Body of pancreas (tissue), 4 donors: ENCODE results near the gene NUDT14.

Experiments
- CTCF ChIP-seq, 7 experiments: fragments of 450-650 bp in 4 of 7; fragments of 200-600 bp in 3 of 7; sonication (generic) in 3 of 7; IDR thresholded peaks; one replicate each; pipeline ENCODE4 v1.5.1; 2016 to 2019; ENCODE audit warnings: antibody characterized with exemption in 7 of 7
- POLR2A ChIP-seq, 3 donors: fragments of 450-650 bp; IDR thresholded peaks; one replicate each; pipeline ENCODE4 v1.6.1; 2016; ENCODE audit warnings: antibody characterized with exemption in 3 of 3, mild to moderate bottlenecking in 2 of 3

DNA sequence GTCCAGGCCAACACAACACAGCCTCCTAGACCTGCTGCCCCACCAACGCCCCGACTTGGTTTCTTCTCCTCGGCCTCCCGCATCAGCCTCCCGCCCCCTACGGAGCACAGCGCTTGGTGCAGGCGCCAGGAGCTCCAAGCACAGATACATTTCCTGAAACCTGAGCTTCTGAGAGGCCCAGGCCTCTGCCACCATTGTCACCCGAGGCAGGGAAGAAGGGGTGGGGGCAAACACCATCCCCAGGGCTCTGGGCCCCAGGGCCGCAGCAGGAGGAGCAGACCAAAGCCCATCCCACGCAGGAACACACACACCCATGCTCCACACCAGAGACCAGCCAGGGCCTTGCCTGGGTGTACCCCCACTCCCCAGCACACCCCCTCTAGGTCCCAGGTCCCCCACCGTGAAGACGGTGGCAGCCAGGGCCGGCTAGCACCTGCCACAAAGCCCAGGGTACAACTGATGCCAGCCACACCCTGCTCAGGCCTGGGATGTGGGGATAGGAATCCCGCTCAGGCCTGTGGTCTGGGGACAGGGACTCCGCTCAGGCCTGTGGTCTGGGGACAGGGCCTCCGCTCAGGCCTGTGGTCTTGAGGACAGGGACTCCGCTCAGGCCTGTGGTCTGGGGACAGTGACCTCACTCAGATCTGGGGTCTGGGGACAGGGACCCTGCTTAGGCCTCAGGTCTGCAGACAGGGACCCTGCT, 17.9 kb downstream of the NUDT14 start:
- TF ChIP-seq CTCF (IDR thresholded peaks at IDR 0.05) (no peak), POLR2A (IDR thresholded peaks at IDR 0.05) (no peak)
